ENCODE data around the gene SIRPA. TPM values are rescaled to one million over a fixed set of nuclear protein-coding genes. Genes with fewer than 3 reads are reported as not detected.

SIRPA gene
- total and polyA plus RNA-seq, 10 of the 15 experiments (the other 5 are each of a cell fraction or from before 2014, with no cell fraction given) = 1.7 to 13.2 (median 5.0) TPM

GRCh38 chr20:1942061-1942460, 46.9 kb downstream of the SIRPA start (continued):
- no peak for TF ChIP-seq ZNF592 (IDR thresholded peaks at IDR 0.05)

GRCh38 chr20:1942486-1943274, 47.5 kb downstream of the SIRPA start:
- no peak overlapping the region for H3K4me2 ChIP-seq (ENCODE audit: control insufficient read depth, insufficient read depth)
- no peaks in the 10 kb centered on the region for H3K36me3 ChIP-seq (ENCODE audit: control insufficient read depth in 2 of 2, insufficient read depth in 2 of 2, low read length in 1 of 2)
- H4K20me1 ChIP-seq (ENCODE audit: control insufficient read depth, insufficient read depth) = no peaks in the 10 kb centered on the region
- no peak overlapping the region for H3K9ac ChIP-seq (ENCODE audit: control insufficient read depth, insufficient read depth, low read length)
- ChIA-PET POLR2A (no interaction called here), RAD21 (ENCODE audit: unreplicated experiment) (no interaction called here), CTCF (interaction anchor here (1.1 kb wide), 1 partner anchor 23 kb away, joined by 4 read pairs; no protein-coding TSS in a partner anchor), SMC1A (ENCODE audit: uncharacterized antibody, unreplicated experiment) (no interaction called here)
- in situ Hi-C loops (cut with MboI) = no loop called here
- 30% methylated on average over 13 of the region's 13 CpGs for WGBS (ENCODE audit: insufficient coverage, insufficient replicate concordance, low lambda C conversion rate, missing lambda C conversion rate)
- H3K27me3 ChIP-seq (replicated peaks in 1 of 2; ENCODE audit: control insufficient read depth in 2 of 2, insufficient read depth in 2 of 2, low read length in 1 of 2) = peaks cover 4 to 7% of the 10 kb centered on the region in 2 experiments
- H2AFZ ChIP-seq (ENCODE audit: control insufficient read depth, low read depth, low read length) = no peak overlapping the region
- no peak overlapping the region for H3K4me3 ChIP-seq
- no peaks in the 10 kb centered on the region for H3K4me1 ChIP-seq (ENCODE audit: control insufficient read depth, insufficient read depth, low read length)
- FAIRE-seq = no peak
- no peak overlapping the region for H3K27ac ChIP-seq (ENCODE audit: control insufficient read depth, insufficient read depth)
- H3K79me2 ChIP-seq (ENCODE audit: control insufficient read depth, insufficient read depth, low read length) = no peaks in the 10 kb centered on the region
- ATAC-seq = no peak
- intact Hi-C loops (cut with micrococcal nuclease; ENCODE audit: unreplicated experiment) = no loop called here
- DNase-seq (ENCODE audit: low read depth, low spot score) = no peak
- H3K9me3 ChIP-seq (replicated peaks; ENCODE audit: control insufficient read depth, insufficient read depth, low read length) = no peaks in the 10 kb centered on the region
- no TSS peak for BruUV-seq (replicated peaks)
- TF ChIP-seq CEBPB (IDR thresholded peaks at IDR 0.05; ENCODE audit: borderline replicate concordance in 1 of 2, low read depth in 2 of 2, low read length in 2 of 2) (no peak), ELK1 (IDR thresholded peaks at IDR 0.05; ENCODE audit: low read depth, low read length) (no peak)

All from GM12878 (cell line).